ENCODE data around the gene LPCAT2.
"Not testable (repeated sequence)": the region's sequence is repeated elsewhere in the genome, so short reads cannot be mapped to it uniquely, and the experiment has no call there.

Gene LPCAT2

GRCh38 chr16:55615670-55616069 lies 106.8 kb downstream of the LPCAT2 start:
- DNase-seq: not testable (repeated sequence)

GRCh38 chr16:55621771-55622170 lies 112.9 kb downstream of the LPCAT2 start:
- no peak for DNase-seq

- DNase-seq: no peak
These were observed 113.4 kb downstream of the LPCAT2 start for GRCh38 chr16:55622272-55622671.

GRCh38 chr16:55622930-55623561 lies 114.2 kb downstream of the LPCAT2 start:
- no peak for DNase-seq

- no peak for DNase-seq
These were observed 114.8 kb downstream of the LPCAT2 start for GRCh38 chr16:55623640-55624039.

GRCh38 chr16:55624696-55625095 lies 115.8 kb downstream of the LPCAT2 start:
- DNase-seq: no peak

GRCh38 chr16:55625843-55626242 lies 117.0 kb downstream of the LPCAT2 start:
- DNase-seq: no peak

GRCh38 chr16:55628306-55628968 lies 119.6 kb downstream of the LPCAT2 start:
- no peak for DNase-seq

- DNase-seq: no peak
These were observed 121.9 kb downstream of the LPCAT2 start for GRCh38 chr16:55630774-55631173.

GRCh38 chr16:55632259-55632658 lies 123.4 kb downstream of the LPCAT2 start:
- no peak for DNase-seq

- DNase-seq: no peak
These were observed 125.3 kb downstream of the LPCAT2 start for GRCh38 chr16:55634193-55634592.
